HepG2 (cell line): ENCODE measurements around the gene RNPEPL1. TPM values are rescaled to one million over a fixed set of nuclear protein-coding genes. Genes with fewer than 3 reads are reported as not detected.

Experiments
- HES4 ChIP-seq: sonication (generic); formaldehyde crosslinking; IDR thresholded peaks from 2 replicates; pipeline ENCODE4 v1.9.0; 2021; ENCODE audit warnings: mild to moderate bottlenecking, missing genetic modification reagents, borderline replicate concordance
- JUND ChIP-seq: sonication (generic); formaldehyde crosslinking; IDR thresholded peaks from 2 replicates; pipeline ENCODE4 v1.8.0; 2022; ENCODE audit warnings: mild to moderate bottlenecking, missing genetic modification reagents
- MAFG ChIP-seq: sonication (generic); formaldehyde crosslinking; IDR thresholded peaks from 2 replicates; pipeline ENCODE4 v1.5.1; 2020; ENCODE audit warnings: mild to moderate bottlenecking, missing genetic modification reagents
- PHF21A ChIP-seq: sonication (generic); formaldehyde crosslinking; IDR thresholded peaks from 2 replicates; pipeline ENCODE4 v1.5.0; 2020; ENCODE audit warnings: mild to moderate bottlenecking, missing genetic modification reagents
- SRSF1 ChIP-seq: fragments of 200-400 bp; formaldehyde crosslinking; optimal IDR thresholded peaks from 2 replicates; pipeline ENCODE3; 2017; ENCODE audit warnings: mild to moderate bottlenecking, low read depth, low read length, moderate library complexity
- ZBTB14 ChIP-seq: sonication (generic); formaldehyde crosslinking; IDR thresholded peaks from 2 replicates; pipeline ENCODE4 v1.4.0; 2020; ENCODE audit warnings: missing genetic modification reagents
- ZBTB4 ChIP-seq: sonication (generic); formaldehyde crosslinking; IDR thresholded peaks from 2 replicates; pipeline ENCODE4 v1.4.0; 2020; ENCODE audit warnings: missing genetic modification reagents, mild to moderate bottlenecking, borderline replicate concordance
- ZBTB40 ChIP-seq, 2 experiments: fragments of 450-650 bp in 1 of 2; sonication (generic) in 1 of 2; formaldehyde crosslinking in 1 of 2; IDR thresholded peaks; 2 replicates each; pipeline versions ENCODE4 v1.6.1 to v1.8.0; 2016 to 2022; ENCODE audit warnings: antibody characterized with exemption in 1 of 2, mild to moderate bottlenecking in 1 of 2, missing genetic modification reagents in 1 of 2
- ZFX ChIP-seq: sonication (generic); formaldehyde crosslinking; IDR thresholded peaks from 2 replicates; pipeline ENCODE4 v1.4.0; 2020; ENCODE audit warnings: mild to moderate bottlenecking, low read depth, missing genetic modification reagents, moderate library complexity
- polyA plus RNA-seq, 8 experiments: library from polyadenylated mRNA; depleted of rRNA in 3 of 8; stranded (reverse) in 7 of 8; unstranded in 1 of 8; fragments of >200 nt; fragmentation: Illumina TruSeq in 4 of 8; extraction: Trizol in 4 of 8; gene quantifications; 2 replicates each; pipeline versions ENCODE4 v1.2.1 to v1.2.3, GENCODE V29; 2011 to 2016; ENCODE audit warnings: low read depth in 4 of 8, missing spikeins in 1 of 8, mixed read lengths in 1 of 8; ENCODE audit not compliant: insufficient read depth in 1 of 8
- total RNA-seq, 5 experiments: library from RNA; depleted of rRNA; stranded (reverse); fragments of >200 nt; fragmentation: Illumina TruSeq; extraction: Trizol; gene quantifications; 2 replicates each; pipeline ENCODE4 v1.2.3, GENCODE V29; 2016; ENCODE audit warnings: low read depth in 1 of 5

RNPEPL1 gene
- total and polyA plus RNA-seq, 2 of the 13 experiments (the other 11 are each of a cell fraction or from before 2014, with no cell fraction given), result 13.0 to 18.0 TPM

GRCh38 chr2:240560480-240561324 lies 7.6 kb upstream of the RNPEPL1 start (continued):
- TF ChIP-seq ZBTB40 (IDR thresholded peaks at IDR 0.05) (peak; percentile 35; the same call in 1 of the 2 replicates), ZBTB40 (CRISPR knock-in tag; IDR thresholded peaks at IDR 0.05) (peak; percentile 73; the same call in 1 of the 2 replicates), MAFG (CRISPR knock-in tag) (no peak; the same call in 1 of the 2 replicates), JUND (CRISPR knock-in tag) (0 out of 2 replicates have a peak, but pooled peaks have one; percentile 47), HES4 (CRISPR knock-in tag) (peak; percentile 99), ZBTB4 (CRISPR knock-in tag) (no peak), PHF21A (peak; percentile 53; the same call in 1 of the 2 replicates), ZFX (CRISPR knock-in tag) (peak; percentile 96), SRSF1 (peak; percentile 69), ZBTB14 (peak; percentile 97)
